Suprapubic skin (tissue), 4 donors: ENCODE measurements around the gene ERVMER34-1. TPM values are rescaled to one million over a fixed set of nuclear protein-coding genes. Genes with fewer than 3 reads are reported as not detected.
A peak's percentile ranks its signal among the peaks of the same experiment; 100 is the strongest.

Experiments used
- DNase-seq, 2 donors: peaks; one replicate each; pipeline ENCODE4 v3.0.0-alpha.2; 2019; ENCODE audit warnings: low spot score in 2 of 2
- H3K27ac ChIP-seq: fragments of 200-600 bp; sonication (generic); one replicate; pipeline ENCODE4 v1.5.1; 2019
- H3K27me3 ChIP-seq: fragments of 200-600 bp; sonication (generic); one replicate; pipeline ENCODE4 v1.5.1; 2019
- H3K36me3 ChIP-seq: fragments of 200-600 bp; sonication (generic); one replicate; pipeline ENCODE4 v1.5.1; 2019
- H3K4me1 ChIP-seq: fragments of 200-600 bp; sonication (generic); one replicate; pipeline ENCODE4 v1.5.1; 2019
- H3K4me3 ChIP-seq: fragments of 200-600 bp; sonication (generic); one replicate; pipeline ENCODE4 v1.5.1; 2019; ENCODE audit warnings: mild to moderate bottlenecking
- H3K9me3 ChIP-seq: fragments of 200-600 bp; sonication (generic); one replicate; pipeline ENCODE4 v1.5.1; 2019
- EP300 ChIP-seq: sonication (generic); formaldehyde crosslinking; IDR thresholded peaks from one replicate; pipeline ENCODE4 v1.6.1; 2017; ENCODE audit warnings: antibody characterized with exemption
- POLR2A ChIP-seq, 2 donors: fragments of 450-650 bp; IDR thresholded peaks; one replicate each; pipeline ENCODE4 v1.6.1; 2017; ENCODE audit warnings: antibody characterized with exemption in 2 of 2, mild to moderate bottlenecking in 2 of 2, moderate library complexity in 2 of 2
- POLR2AphosphoS5 ChIP-seq, 3 donors: sonication (generic); formaldehyde crosslinking; IDR thresholded peaks; one replicate each; pipeline ENCODE4 v1.6.1; 2017; ENCODE audit warnings: antibody characterized with exemption in 3 of 3
- WGBS: methylation state at CpG from one replicate; pipeline ENCODE4 v1.1.5; 2018; 5-methylcytosine and 5-hydroxymethylcytosine counted together
- total RNA-seq, 4 donors: library from RNA; depleted of rRNA; stranded (reverse); fragments of >200 nt; gene quantifications; one replicate each; pipeline ENCODE4 v1.1.0, GENCODE V29; 2016
- TF ChIP-seq, protein P1 (sequence below), 2 donors: fragments of 200-600 bp in 1 of 2; fragments of 450-650 bp in 1 of 2; sonication (generic) in 1 of 2; IDR thresholded peaks; one replicate each; pipeline ENCODE4 v1.5.1; 2016 to 2019; ENCODE audit warnings: antibody characterized with exemption in 2 of 2, mild to moderate bottlenecking in 1 of 2, moderate library complexity in 1 of 2

ERVMER34-1 gene
- total RNA-seq, 4 donors from 2014 or later: 0.72 to 1.8 (median 1.1) TPM

DNA sequence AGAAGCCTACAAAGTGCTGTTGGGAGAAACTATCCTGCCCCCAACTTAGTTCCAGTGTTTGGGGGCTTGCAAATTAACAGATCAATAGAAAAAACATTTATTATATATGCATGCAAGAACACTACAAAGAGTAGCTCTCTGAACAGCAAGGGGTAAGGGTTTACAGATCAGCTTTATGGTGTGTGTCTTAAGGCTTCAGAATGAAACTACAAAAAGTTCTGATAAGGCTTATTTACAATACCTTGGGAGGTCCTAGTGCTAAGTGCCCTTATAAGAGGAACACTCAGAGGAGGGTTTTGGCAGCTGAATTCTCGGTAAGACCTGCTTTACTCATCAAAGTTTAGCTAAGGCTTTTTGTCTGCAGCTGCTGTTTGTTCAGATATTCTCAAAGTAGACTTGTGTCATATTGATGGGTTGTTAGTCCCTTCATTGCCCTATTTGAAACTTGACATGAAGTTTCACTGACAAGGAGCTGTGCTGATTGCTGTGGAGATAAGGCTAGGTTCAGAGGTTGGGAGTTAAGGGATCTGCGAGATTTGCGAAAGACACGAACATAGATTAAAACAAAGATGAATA, 7.7 kb downstream of the ERVMER34-1 start:
- DNase-seq: no peak
- Histone ChIP-seq H3K27ac (no peak overlapping the region), H3K9me3 (no peaks in the 10 kb centered on the region), H3K27me3 (no peaks in the 10 kb centered on the region), H3K36me3 (no peaks in the 10 kb centered on the region), H3K4me1 (no peaks in the 10 kb centered on the region), H3K4me3 (no peak overlapping the region)
- no peak for TF ChIP-seq POLR2AphosphoS5 (IDR thresholded peaks at IDR 0.05)
- 81% methylated on average over 4 of the region's 4 CpGs for WGBS

DNA sequence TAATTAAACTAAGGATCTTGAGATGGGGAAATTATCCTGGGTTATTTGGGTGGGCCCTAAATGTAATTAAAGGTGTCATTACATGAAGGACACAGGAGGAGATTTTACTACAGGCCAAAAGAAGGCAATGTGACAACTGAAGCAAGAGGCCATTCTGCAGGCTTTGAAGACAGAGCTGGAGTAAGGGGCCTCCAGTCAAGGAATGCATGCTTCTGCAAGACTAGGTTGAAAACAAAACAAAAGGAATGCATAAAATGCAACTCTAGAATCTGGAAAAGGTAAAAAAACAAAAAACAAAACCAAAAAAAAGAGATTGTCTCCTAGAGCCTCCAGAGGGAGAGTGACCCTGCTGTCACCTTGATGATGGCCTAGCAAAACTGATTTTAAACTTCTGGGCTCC, 21.6 kb downstream of the ERVMER34-1 start:
- no peak for TF ChIP-seq EP300
- no peak overlapping the region for H3K4me3 ChIP-seq
- no peaks in the 10 kb centered on the region for H3K4me1 ChIP-seq
- no peaks in the 10 kb centered on the region for H3K36me3 ChIP-seq
- no peak for DNase-seq
- H3K27me3 ChIP-seq: no peaks in the 10 kb centered on the region
- no peak overlapping the region for H3K27ac ChIP-seq
- H3K9me3 ChIP-seq: no peaks in the 10 kb centered on the region

DNA sequence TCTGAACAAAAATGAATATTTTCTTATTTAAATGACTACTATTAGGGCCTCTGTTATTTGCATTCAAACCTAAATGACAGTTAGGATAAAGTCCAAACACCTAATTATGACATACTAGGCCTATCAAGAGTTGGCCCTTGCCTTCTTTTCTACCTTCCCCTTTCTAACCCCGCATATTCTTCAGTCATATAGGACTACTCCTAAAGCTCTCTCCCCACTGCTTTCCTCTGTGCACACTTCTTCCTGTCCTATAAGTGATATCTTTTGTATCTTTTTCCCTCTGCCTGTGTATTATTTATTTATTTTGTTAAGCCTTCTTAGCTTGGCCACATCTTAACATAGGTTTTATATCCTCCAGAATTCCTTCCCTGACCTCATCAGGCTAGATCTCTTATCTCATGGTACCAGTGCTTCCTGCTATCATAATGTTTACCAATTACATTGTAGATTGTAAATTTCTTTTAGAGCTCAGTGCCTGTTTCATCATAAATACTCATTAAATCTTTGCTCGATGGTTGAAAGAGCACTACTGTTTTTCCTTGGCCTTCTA, 22.5 kb downstream of the ERVMER34-1 start:
- Histone ChIP-seq H3K9me3 (no peaks in the 10 kb centered on the region), H3K4me3 (no peak overlapping the region), H3K36me3 (no peaks in the 10 kb centered on the region), H3K27ac (no peak overlapping the region), H3K27me3 (no peaks in the 10 kb centered on the region), H3K4me1 (no peaks in the 10 kb centered on the region)
- WGBS: 80% methylated on average over 2 of the region's 2 CpGs
- TF ChIP-seq, protein P1, sequence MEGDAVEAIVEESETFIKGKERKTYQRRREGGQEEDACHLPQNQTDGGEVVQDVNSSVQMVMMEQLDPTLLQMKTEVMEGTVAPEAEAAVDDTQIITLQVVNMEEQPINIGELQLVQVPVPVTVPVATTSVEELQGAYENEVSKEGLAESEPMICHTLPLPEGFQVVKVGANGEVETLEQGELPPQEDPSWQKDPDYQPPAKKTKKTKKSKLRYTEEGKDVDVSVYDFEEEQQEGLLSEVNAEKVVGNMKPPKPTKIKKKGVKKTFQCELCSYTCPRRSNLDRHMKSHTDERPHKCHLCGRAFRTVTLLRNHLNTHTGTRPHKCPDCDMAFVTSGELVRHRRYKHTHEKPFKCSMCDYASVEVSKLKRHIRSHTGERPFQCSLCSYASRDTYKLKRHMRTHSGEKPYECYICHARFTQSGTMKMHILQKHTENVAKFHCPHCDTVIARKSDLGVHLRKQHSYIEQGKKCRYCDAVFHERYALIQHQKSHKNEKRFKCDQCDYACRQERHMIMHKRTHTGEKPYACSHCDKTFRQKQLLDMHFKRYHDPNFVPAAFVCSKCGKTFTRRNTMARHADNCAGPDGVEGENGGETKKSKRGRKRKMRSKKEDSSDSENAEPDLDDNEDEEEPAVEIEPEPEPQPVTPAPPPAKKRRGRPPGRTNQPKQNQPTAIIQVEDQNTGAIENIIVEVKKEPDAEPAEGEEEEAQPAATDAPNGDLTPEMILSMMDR (IDR thresholded peaks at IDR 0.05): no peak
- no peak for TF ChIP-seq POLR2AphosphoS5 (IDR thresholded peaks at IDR 0.05)
- no peak for DNase-seq

DNA sequence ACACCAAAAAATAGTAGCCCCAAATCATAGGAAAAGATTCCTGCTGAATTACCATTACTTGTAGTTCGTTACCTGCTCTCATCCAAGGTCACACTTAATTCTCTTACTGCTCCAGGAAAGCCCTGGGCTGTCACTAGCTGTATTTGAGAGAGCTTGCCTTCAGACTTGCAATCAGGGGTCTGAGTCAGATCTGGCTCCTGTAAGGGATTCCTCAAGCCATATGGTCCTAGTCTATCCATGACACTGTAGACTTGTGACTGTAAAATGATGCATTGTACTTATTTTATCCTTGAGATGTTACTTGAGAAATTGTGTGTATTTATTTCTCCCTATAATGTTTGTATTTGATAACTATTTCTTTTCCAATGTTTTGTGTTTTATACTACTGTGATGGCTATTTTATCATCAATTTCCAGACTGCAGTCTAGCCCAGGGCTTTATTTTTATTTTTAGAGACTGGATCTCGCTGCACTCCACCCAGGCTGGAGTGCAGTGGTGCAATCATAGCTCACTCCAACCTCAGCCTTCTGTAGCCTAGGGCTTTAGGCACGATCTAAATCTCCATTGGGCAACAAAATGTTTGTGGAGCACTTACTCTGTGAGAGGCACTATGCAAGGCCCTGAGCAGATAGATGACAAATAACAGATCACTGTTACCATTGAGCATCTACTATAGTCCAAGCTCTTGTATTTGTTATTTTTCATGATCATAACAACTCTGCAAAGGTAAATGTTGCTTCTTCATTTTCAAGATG, 24.2 kb downstream of the ERVMER34-1 start:
- Histone ChIP-seq H3K27me3 (no peaks in the 10 kb centered on the region), H3K9me3 (no peaks in the 10 kb centered on the region), H3K4me3 (no peak overlapping the region), H3K27ac (no peak overlapping the region), H3K36me3 (no peaks in the 10 kb centered on the region), H3K4me1 (peaks cover 4% of the 10 kb centered on the region)
- WGBS: 72% methylated on average over 3 of the region's 3 CpGs
- DNase-seq: no peak
- no peak for TF ChIP-seq POLR2A (IDR thresholded peaks at IDR 0.05)
- TF ChIP-seq, protein P1 (IDR thresholded peaks at IDR 0.05): no peak
- no peak for TF ChIP-seq POLR2AphosphoS5 (IDR thresholded peaks at IDR 0.05)
- TF ChIP-seq EP300: no peak

DNA sequence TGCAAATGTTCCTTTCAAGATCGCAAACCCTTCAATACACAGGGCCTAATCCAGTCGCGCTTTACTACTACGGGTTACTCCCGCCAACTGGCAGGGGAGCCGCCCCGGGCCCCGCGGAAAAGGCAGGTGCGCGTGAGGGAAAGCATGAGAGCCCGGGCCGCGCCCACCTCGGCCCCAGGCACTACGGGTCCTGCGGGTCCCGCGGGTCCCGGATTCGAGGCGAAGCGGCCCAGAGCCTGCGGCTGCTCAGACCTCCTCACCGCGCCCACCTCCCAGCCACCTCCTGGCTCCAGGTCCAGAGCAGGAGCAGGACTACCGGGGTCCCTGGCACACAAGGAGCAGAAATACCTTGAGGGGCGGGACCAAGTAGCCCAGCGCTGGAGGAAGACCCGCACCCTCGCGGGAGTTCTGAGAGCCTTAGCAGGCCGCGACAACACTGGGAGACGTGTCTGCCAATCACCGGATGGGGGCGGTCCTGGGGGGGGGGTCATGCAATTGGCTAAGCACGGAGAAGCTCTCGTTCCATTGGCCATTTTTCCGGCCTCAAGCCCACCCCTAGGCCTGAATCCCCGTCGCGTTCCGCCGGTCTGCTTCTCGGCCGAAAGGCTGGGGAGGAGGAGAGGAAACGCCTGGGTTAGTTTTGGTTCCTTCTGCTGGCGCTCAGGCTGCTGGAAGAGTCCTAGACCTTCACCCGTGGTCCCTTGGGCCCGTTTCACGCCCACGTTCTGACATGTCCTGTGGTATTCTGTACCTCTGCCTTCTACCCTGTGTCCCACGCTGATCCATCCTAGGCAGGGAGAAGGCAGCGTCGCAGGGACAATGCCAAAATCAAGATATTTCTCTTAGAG, 29.0 kb downstream of the ERVMER34-1 start:
- peak overlapping the region; percentile 71 for H3K27ac ChIP-seq
- 0% methylated on average over 20 of the region's 56 CpGs for WGBS
- TF ChIP-seq POLR2A (IDR thresholded peaks at IDR 0.05): peak; percentile 20 to 67
- TF ChIP-seq, protein P1 (IDR thresholded peaks at IDR 0.05): no peak
- peak; percentile 95 to 97 for DNase-seq
- H3K27me3 ChIP-seq: no peaks in the 10 kb centered on the region
- no peaks in the 10 kb centered on the region for H3K9me3 ChIP-seq
- peak overlapping the region; percentile 59 for H3K4me3 ChIP-seq
- H3K36me3 ChIP-seq: peaks cover 3% of the 10 kb centered on the region
- H3K4me1 ChIP-seq: peaks cover 10% of the 10 kb centered on the region

DNA sequence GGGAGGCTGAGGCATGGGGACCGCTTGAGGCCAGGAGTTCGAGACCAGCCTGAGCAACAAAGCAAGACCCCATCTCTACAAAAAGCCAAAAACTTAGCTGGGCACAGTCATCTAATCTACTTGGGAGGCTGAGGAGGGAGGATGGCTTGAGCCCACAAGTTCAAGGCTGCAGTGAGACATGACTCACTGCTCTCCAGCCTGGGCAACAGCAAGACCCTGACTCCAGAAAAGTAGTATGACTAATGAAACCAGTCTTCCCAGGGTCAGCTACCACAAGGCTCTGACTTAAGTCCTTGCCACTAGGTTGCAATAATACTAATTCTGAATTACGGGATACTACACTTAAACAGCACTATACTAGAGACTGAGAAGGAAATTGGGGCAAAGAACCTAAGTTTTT, 33.1 kb downstream of the ERVMER34-1 start:
- TF ChIP-seq EP300 (no peak), POLR2A (IDR thresholded peaks at IDR 0.05) (no peak), POLR2AphosphoS5 (IDR thresholded peaks at IDR 0.05) (no peak)
- TF ChIP-seq, protein P1 (IDR thresholded peaks at IDR 0.05): no peak
- no peaks in the 10 kb centered on the region for H3K9me3 ChIP-seq
- peaks cover 25% of the 10 kb centered on the region for H3K36me3 ChIP-seq
- DNase-seq: no peak
- H3K4me1 ChIP-seq: peaks cover 28% of the 10 kb centered on the region
- H3K4me3 ChIP-seq: no peak overlapping the region
- H3K27ac ChIP-seq: no peak overlapping the region
- H3K27me3 ChIP-seq: no peaks in the 10 kb centered on the region
- WGBS: 90% methylated on average over 3 of the region's 3 CpGs
